NCI-H2107 treated with DMSO at 0.1 percent for 48 hours (cell line): ENCODE data around the gene ERCC4.

Experiments
- DNase-seq: peaks from one replicate; lab custom pipeline; 2025; ENCODE audit not compliant: unreplicated experiment; lab: John Stamatoyannopoulos, UW

ERCC4 gene

DNA sequence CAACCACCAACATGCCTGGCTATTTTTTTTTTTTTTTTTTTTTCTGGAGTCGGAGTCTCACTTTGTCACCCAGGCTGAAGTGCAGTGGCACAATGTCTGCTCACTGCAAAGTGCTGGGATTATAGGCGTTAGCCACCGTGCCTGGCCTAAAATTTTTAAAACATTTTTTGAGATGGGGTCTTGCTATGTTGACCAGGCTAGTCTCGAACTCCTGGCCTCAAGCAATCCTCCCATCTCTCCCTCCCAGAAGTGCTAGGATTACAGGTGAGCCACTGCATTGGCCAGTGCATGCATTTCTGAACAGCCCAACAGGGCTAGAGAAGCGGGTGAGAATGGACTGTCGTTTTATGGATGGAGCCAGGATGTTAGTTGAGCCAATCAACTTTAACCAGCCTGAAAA lies 72.4 kb downstream of the ERCC4 start:
- DNase-seq, result no peak

DNA sequence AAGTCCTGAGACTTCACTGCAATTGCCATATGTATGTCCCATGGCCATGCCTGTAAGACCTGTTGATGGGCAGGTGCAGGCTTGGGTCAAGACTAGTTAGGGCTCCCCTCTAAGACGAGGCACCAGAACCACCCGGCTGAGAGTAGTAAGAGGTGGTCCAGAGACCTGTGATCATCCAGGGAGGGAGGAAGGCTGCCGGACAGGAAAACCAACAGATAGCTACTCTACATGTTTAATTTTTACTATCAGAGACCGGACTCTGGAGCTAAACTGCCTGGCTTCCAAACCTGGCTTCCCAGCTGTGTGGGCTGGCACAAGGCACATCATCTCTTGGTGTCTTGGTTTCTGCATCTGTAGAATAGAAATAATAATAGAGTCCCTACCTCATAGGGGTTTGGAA lies 73.0 kb downstream of the ERCC4 start:
- DNase-seq, result no peak

GRCh38 chr16:13994239-13995106 lies 74.5 kb downstream of the ERCC4 start:
- DNase-seq, result peak; percentile 51

DNA sequence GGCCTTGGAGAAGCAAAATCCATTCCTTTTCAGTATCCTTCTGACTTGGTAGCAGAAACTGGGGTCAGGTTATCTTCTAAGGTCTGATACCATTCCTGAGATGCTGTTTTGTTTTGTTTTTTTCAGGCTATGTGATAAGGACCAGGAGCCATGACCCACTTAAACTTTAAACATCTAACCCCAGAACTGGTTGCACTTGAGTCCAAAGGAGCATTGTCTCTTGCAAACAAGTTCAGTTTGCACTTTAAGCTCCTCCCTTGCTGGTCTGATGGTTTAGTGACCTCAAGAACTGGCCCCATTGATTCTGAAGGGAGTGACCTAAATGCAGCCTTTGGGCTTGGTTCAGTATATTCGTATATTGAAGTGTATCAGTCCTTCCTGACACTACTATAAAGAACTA lies 75.2 kb downstream of the ERCC4 start:
- DNase-seq, result no peak

- DNase-seq, result no peak
Observed at GRCh38 chr16:13996778-13997288, 76.9 kb downstream of the ERCC4 start.

DNA sequence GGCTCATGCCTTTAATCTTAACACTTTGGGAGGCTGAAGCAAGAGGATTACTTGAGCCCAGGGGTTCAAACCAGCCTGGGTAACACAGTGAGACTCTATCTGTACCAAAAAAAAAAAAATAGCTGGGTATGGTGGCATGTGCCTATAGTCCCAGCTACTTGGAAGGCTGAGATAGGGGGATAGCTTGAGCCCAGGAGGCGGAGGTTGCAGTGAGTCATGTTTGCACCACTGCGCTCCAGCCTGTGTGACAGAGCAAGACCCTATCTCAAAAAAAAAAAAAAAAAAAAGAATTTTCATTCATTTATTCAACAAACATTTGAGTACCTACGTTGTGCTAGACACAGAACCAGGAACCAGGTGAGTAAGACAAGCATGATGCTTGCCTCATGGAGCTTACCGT lies 77.6 kb downstream of the ERCC4 start:
- no peak for DNase-seq

- DNase-seq, result peak; percentile 78
Observed at GRCh38 chr16:13997933-13998332, 78.0 kb downstream of the ERCC4 start.

- no peak for DNase-seq
Observed at GRCh38 chr16:13999071-13999894, 79.3 kb downstream of the ERCC4 start.

- DNase-seq, result no peak
Observed at GRCh38 chr16:13999895-14000425, 80.0 kb downstream of the ERCC4 start.

DNA sequence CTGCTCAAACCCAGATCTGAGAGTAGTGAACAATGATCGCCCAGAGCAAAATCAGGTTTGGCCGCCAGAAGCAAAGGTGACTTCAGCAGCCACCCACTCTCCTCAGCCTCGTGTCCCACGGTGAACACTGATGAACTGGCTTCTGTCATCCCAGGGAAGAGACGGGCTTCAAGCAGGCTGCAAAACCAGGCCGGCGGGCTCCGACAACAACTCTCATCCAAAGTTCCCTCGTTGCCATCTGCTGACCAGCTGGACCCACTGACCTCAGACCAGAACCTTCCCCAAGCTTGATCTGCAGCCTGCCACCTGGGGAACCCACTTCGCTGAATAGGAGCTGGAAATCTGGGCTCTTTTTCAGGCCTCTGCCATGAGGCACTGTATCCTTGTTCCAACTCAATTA lies 81.6 kb downstream of the ERCC4 start:
- no peak for DNase-seq
